ENCODE results near the gene BLOC1S6. TPM values are rescaled to one million over a fixed set of nuclear protein-coding genes. Genes with fewer than 3 reads are reported as not detected.
A peak's percentile ranks its signal among the peaks of the same experiment; 100 is the strongest.

Gene BLOC1S6
- total RNA-seq (2016; rRNA removed; fragmentation: Illumina TruSeq; extraction: Trizol) (44.3 and 67.5 TPM in 2 replicates), polyA plus RNA-seq (2011; rRNA removed) (10.0 and 11.8 TPM in 2 replicates), polyA minus RNA-seq (2011; rRNA and poly(A)+ RNA removed; ENCODE audit: low replicate concordance) (11.2 and 14.4 TPM in 2 replicates), Bru-seq, nascent RNA (percentile 93 among the genes with signal in this experiment), BruChase-seq, experiment 1, labeled RNA remaining after a 6-hour chase (percentile 98 among the genes with signal in this experiment), BruChase-seq, experiment 2, labeled RNA remaining after a 2-hour chase (percentile 97 among the genes with signal in this experiment)
- total RNA-seq (2016; cell fraction: cytosol; rRNA removed; fragmentation: Illumina TruSeq; extraction: Trizol; ENCODE audit: low read depth), result 9.7 and 14.1 TPM in 2 replicates
- 45.6 and 82.4 TPM in 2 replicates for total RNA-seq (2016; cell fraction: insoluble cytoplasmic fraction; rRNA removed; fragmentation: Illumina TruSeq; extraction: Trizol)
- 37.2 and 39.9 TPM in 2 replicates for total RNA-seq (2016; cell fraction: membrane; rRNA removed; fragmentation: Illumina TruSeq; extraction: Trizol)
- total RNA-seq (2016; cell fraction: nucleus; rRNA removed; fragmentation: Illumina TruSeq; extraction: Trizol), result 21.7 and 23.9 TPM in 2 replicates
- polyA plus RNA-seq (2011; cell fraction: cytosol; rRNA removed), result 7.2 and 9.3 TPM in 2 replicates
- polyA plus RNA-seq (2011; cell fraction: nucleus; rRNA removed), result 5.0 and 5.5 TPM in 2 replicates
- 31.1 and 38.9 TPM in 2 replicates for polyA plus RNA-seq (2012)
- polyA plus RNA-seq (2016; cell fraction: cytosol; fragmentation: Illumina TruSeq; extraction: Trizol; ENCODE audit: low read depth), result 4.7 and 5.4 TPM in 2 replicates
- polyA plus RNA-seq (2016; cell fraction: insoluble cytoplasmic fraction; fragmentation: Illumina TruSeq; extraction: Trizol; ENCODE audit: low read depth), result 54.5 and 55.8 TPM in 2 replicates
- polyA plus RNA-seq (2016; cell fraction: membrane; fragmentation: Illumina TruSeq; extraction: Trizol; ENCODE audit: low read depth), result 16.2 and 20.1 TPM in 2 replicates
- 27.7 and 30.6 TPM in 2 replicates for polyA plus RNA-seq (2016; cell fraction: nucleus; fragmentation: Illumina TruSeq; extraction: Trizol; ENCODE audit: insufficient read depth, low read depth)
- 15.0 and 20.2 TPM in 2 replicates for polyA minus RNA-seq (2011; cell fraction: cytosol; rRNA and poly(A)+ RNA removed)
- polyA minus RNA-seq (2011; cell fraction: nucleus; rRNA and poly(A)+ RNA removed), result 11.6 and 13.8 TPM in 2 replicates
- long read RNA-seq, experiment 1, full-length matches to known transcripts, result 10 of 17 reads
- long read RNA-seq, experiment 1, partial matches to known transcripts, result 6 of 17 reads
- long read RNA-seq, experiment 1, other reads (novel, unspliced or antisense), result 1 of 17 reads
- long read RNA-seq, experiment 2, full-length matches to known transcripts, result 3 of 3 reads
- long read RNA-seq, experiment 2, partial matches to known transcripts, result 0 of 3 reads
- long read RNA-seq, experiment 2, other reads (novel, unspliced or antisense), result 0 of 3 reads

DNA sequence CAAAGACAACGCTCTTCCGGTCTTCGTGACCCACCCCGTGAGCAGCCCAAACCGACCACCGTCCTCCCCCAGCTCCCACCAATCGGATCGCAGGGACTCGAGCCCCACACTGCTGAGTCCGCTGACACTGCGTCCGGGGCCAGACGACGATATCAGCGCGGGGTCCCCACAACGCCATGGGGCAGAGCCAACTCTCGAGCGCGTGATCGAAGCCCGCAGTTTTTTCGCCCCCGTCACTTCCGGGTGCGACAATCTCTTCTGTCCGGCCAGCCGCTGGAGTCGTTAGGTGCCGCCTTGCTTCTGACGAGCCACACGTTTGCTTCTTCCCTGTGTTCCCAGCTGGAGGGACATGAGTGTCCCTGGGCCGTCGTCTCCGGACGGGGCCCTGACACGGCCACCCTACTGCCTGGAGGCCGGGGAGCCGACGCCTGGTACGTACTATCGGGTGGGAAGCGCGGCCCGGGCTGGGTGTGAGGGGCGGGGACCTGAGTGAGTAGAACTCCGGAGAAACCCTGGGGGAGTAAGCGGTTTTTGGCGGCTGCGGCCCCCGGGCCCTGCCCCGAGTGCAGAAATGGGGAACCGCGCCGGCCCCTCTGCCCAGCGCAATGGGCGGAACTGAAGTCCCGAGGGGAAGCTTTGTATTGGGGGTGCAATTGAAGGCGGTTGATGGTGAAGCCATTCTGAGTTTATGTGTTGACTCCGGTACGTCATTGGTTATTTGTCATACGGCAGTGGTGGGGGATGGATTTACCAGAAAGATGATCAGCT lies at the start of gene BLOC1S6:
BLOC1S6 (plus strand) TSS at position 285 of the 768 bp plus-strand sequence; CDS start at position 350, 65 bp downstream.
- H3K4me1 ChIP-seq (ENCODE audit: insufficient read depth, low read length), result peaks cover 33% of the 10 kb centered on the region
- POLR2A ChIA-PET, result interaction anchor here (0.6 to 2.8 kb wide), 15 partner anchors 9 to 387 kb away, joined by 3 to 27 read pairs (median 4); partner anchors contain the start of genes SLC30A4 and SQOR
- no peaks in the 10 kb centered on the region; the same call in 1 of the 2 replicates for H4K20me1 ChIP-seq (ENCODE audit: insufficient read depth, low read length)
- CTCF ChIA-PET (ENCODE audit: low intra/inter-chr PET ratio, low total read pairs), result interaction anchor here (0.6 kb wide), 1 partner anchor 377 kb away, joined by 3 read pairs; no protein-coding TSS in a partner anchor
- peaks cover 46% of the 10 kb centered on the region for H3K79me2 ChIP-seq (ENCODE audit: insufficient read depth, low read length)
- H3K9me3 ChIP-seq (ENCODE audit: low read length), result no peaks in the 10 kb centered on the region
- 0% methylated on average over 5 of the region's 62 CpGs for WGBS (ENCODE audit: low lambda C conversion rate)
- H3K27ac ChIP-seq (ENCODE audit: extremely low read length, insufficient read depth, low read length), result peak within 1 kb of the TSS; percentile 97
- peaks cover 0 to 3% of the 10 kb centered on the region in 2 experiments; a peak in 1 of 5 replicates for H3K36me3 ChIP-seq (replicated peaks in 1 of 2; ENCODE audit: control insufficient read depth in 1 of 2, insufficient read depth in 2 of 2, low read length in 2 of 2)
- peak; percentile 89 for FAIRE-seq
- peak; percentile 91 for DNase-seq (ENCODE audit: low spot score)
- no peaks in the 10 kb centered on the region; a peak in 1 of 5 replicates for H3K27me3 ChIP-seq (ENCODE audit: control insufficient read depth in 1 of 2, insufficient read depth in 2 of 2, low read length in 2 of 2)
- H3K4me2 ChIP-seq (ENCODE audit: low read depth, low read length), result peak within 1 kb of the TSS; percentile 91
- peak within 1 kb of the TSS; percentile 96 for H3K9ac ChIP-seq (ENCODE audit: insufficient read depth, low read depth, low read length)
- no TSS peak for BruUV-seq (replicated peaks)
- in situ Hi-C loops (cut with HindIII; ENCODE audit: extremely low pct_ligation_motif_present, low pct_unique_long_range_greater_than_20kb), result loop anchor here (5.0 kb wide), 1 partner anchor 185 kb away; a partner anchor contains a TSS
- intact Hi-C loops (cut with micrococcal nuclease; ENCODE audit: unreplicated experiment), result loop anchor here (1.0 to 10.0 kb wide), 3 partner anchors 48 to 385 kb away; partner anchors contain the start of gene SQOR
- peak; percentile 97 for ATAC-seq
- H2AFZ ChIP-seq (ENCODE audit: low read length), result peak within 1 kb of the TSS; percentile 43
- H3K4me3 ChIP-seq (replicated peaks in 1 of 3; ENCODE audit: insufficient read depth in 1 of 3, low read depth in 2 of 3, low read length in 3 of 3), result peak within 1 kb of the TSS; percentile 81 to 96 (median 82)
- TF ChIP-seq HOXD1 (CRISPR knock-in tag; IDR thresholded peaks at IDR 0.05) (peak; percentile 87), PATZ1 (CRISPR knock-in tag; IDR thresholded peaks at IDR 0.05) (peak; percentile 77), JDP2 (CRISPR knock-in tag; IDR thresholded peaks at IDR 0.05; ENCODE audit: borderline replicate concordance) (no peak), KLF13 (CRISPR knock-in tag; IDR thresholded peaks at IDR 0.05) (peak; percentile 95), HHEX (CRISPR knock-in tag; IDR thresholded peaks at IDR 0.05) (no peak), NKX3-1 (CRISPR knock-in tag; IDR thresholded peaks at IDR 0.05) (no peak), NFE2L2 (IDR thresholded peaks at IDR 0.05; ENCODE audit: low read length) (no peak), THAP11 (CRISPR knock-in tag; IDR thresholded peaks at IDR 0.05) (peak; percentile 92), ZNF317 (CRISPR knock-in tag; IDR thresholded peaks at IDR 0.05) (0 out of 2 replicates have a peak, but pooled peaks have one; percentile 40), ZNF18 (CRISPR knock-in tag; IDR thresholded peaks at IDR 0.05; ENCODE audit: insufficient replicate concordance) (peak; percentile 35)
- TF ChIP-seq, protein P1, sequence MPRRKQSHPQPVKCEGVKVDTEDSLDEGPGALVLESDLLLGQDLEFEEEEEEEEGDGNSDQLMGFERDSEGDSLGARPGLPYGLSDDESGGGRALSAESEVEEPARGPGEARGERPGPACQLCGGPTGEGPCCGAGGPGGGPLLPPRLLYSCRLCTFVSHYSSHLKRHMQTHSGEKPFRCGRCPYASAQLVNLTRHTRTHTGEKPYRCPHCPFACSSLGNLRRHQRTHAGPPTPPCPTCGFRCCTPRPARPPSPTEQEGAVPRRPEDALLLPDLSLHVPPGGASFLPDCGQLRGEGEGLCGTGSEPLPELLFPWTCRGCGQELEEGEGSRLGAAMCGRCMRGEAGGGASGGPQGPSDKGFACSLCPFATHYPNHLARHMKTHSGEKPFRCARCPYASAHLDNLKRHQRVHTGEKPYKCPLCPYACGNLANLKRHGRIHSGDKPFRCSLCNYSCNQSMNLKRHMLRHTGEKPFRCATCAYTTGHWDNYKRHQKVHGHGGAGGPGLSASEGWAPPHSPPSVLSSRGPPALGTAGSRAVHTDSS (CRISPR knock-in tag; conservative IDR thresholded peaks at IDR 0.05), result no peak
- TF ChIP-seq, protein P2, sequence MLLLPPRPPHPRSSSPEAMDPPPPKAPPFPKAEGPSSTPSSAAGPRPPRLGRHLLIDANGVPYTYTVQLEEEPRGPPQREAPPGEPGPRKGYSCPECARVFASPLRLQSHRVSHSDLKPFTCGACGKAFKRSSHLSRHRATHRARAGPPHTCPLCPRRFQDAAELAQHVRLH (CRISPR knock-in tag; IDR thresholded peaks at IDR 0.05; ENCODE audit: borderline replicate concordance, low read depth), result peak; percentile 64; the same call in 1 of the 2 replicates

All from HepG2 (cell line).